ENCODE data around the gene DHRS1.

DNA sequence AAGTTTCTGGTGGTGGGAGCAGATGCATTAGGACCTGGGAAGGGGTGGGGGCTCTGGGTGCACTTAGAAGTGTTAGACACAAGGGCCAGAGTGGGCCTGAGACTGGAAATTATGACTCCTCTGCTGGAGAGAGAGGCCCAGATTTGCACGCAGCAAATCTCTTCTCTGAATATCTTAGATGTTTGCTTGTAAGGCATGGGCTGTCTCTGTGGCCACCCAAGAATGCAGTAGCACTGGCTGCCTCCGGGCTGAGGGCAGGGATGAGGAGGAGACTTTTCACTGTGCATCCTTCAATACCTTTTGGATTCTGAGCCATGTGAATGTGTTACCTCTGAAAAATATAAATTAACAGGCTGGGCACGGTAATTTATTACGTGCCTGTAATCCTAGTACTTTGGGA, 14.2 kb downstream of the DHRS1 start:
- TF ChIP-seq POLR2A (IDR thresholded peaks at IDR 0.05) (no peak), POLR2AphosphoS5 (IDR thresholded peaks at IDR 0.05) (no peak)

Data from suprapubic skin (tissue), 4 donors.